Pancreas (tissue), 10 donors: Measurements from ENCODE around the gene DLX3. TPM values are rescaled to one million over a fixed set of nuclear protein-coding genes. Genes with fewer than 3 reads are reported as not detected.
"Not testable (repeated sequence)": the region's sequence is repeated elsewhere in the genome, so short reads cannot be mapped to it uniquely, and the experiment has no call there.

ENCODE experiments used
- ATAC-seq, 4 donors: fragments of 200-7000 bp; cut with Tn5 transposase; one replicate each; pipeline versions ENCODE4 v1.8.0 to v1.9.1; 2020; ENCODE audit warnings: mild to moderate bottlenecking in 4 of 4, moderate library complexity in 4 of 4
- DNase-seq, 6 donors: peaks; one replicate each; pipeline ENCODE4 v3.0.0-alpha.2; 2020
- FAIRE-seq: peaks from 2 replicates; lab custom pipeline; 2012; peaks lifted over from hg19 to GRCh38; lab: Jason Lieb, UNC
- H3K27ac ChIP-seq, 4 donors: fragments of 200-600 bp; sonication (generic); 1 replicate in 3 of 4; 2 replicates in 1 of 4; pipeline versions ENCODE4 v1.5.0 to v1.8.0; 2020
- H3K27me3 ChIP-seq, 4 donors: fragments of 200-600 bp; one replicate each; pipeline ENCODE4 v1.8.0; 2021
- H3K36me3 ChIP-seq, 3 donors: fragments of 200-600 bp; sonication (generic) in 1 of 3; one replicate each; pipeline versions ENCODE4 v1.5.0 to v1.8.0; 2020 to 2021
- H3K4me1 ChIP-seq, 3 donors: fragments of 200-600 bp; one replicate each; pipeline ENCODE4 v1.8.0; 2021
- H3K4me3 ChIP-seq, 4 donors: fragments of 200-600 bp; sonication (generic) in 2 of 4; one replicate each; pipeline versions ENCODE4 v1.5.0 to v1.8.0; 2020 to 2021
- H3K9me3 ChIP-seq, 4 donors: fragments of 200-600 bp; one replicate each; pipeline ENCODE4 v1.8.0; 2021
- WGBS, 2 donors: extraction: QIAGEN DNeasy Blood & Tissue Kit; methylation state at CpG; one replicate each; pipeline ENCODE4 v1.1.7; 2013; 5-methylcytosine and 5-hydroxymethylcytosine counted together
- intact Hi-C, 3 donors: fragments of 100-400 bp; cut with DNase I; formaldehyde crosslinking; loops; one replicate each; pipeline versions ENCODE4 v1.11.1 to v1.14.2; 2022
- polyA plus RNA-seq, 2 donors: library from polyadenylated mRNA; stranded (reverse); fragments of 200-250 nt; gene quantifications; one replicate each; pipeline ENCODE4 v1.2.3, GENCODE V29; 2013
- total RNA-seq, 6 donors: library from RNA; stranded (reverse); fragmentation: NEBNext Ultra II Directional in 4 of 6; extraction: Animal tissue kit (Norgen Biotek cat#: 25700) in 4 of 6; gene quantifications; one replicate each; pipeline versions ENCODE4 v1.2.1 to v1.2.4, GENCODE V29; 2021 to 2023
- TF ChIP-seq, protein P1 (sequence below), 4 donors: fragments of 200-600 bp; sonication (generic) in 3 of 4; IDR thresholded peaks; one replicate each; pipeline versions ENCODE4 v1.5.0 to v1.8.0; 2021; ENCODE audit warnings: antibody characterized with exemption in 4 of 4
- donor health status: healthy with polysubstance abuse.
- donor health status: DM: no; HTN: no; CAD: no; lungs with moderate emphysema.
- donor health status: DM: no; HTN: no; CAD: no.
- donor health status: control.
- donor health status: control.
- donor health status: Bipolar disorder and iron deficiency.
- donor health status: DM: yes; HTN: yes; CAD: no.
- donor health status: DM: no; HTN: no; CAD: no.
- donor health status: DM: no; HTN: no; CAD: no.
- donor health status: DM: yes; HTN: yes; CAD: no.

DLX3 gene
- total RNA-seq (under 1 TPM; 0.09 to 0.53 (median 0.24) TPM), polyA plus RNA-seq (under 1 TPM; 0.33 to 0.42 TPM)

DNA sequence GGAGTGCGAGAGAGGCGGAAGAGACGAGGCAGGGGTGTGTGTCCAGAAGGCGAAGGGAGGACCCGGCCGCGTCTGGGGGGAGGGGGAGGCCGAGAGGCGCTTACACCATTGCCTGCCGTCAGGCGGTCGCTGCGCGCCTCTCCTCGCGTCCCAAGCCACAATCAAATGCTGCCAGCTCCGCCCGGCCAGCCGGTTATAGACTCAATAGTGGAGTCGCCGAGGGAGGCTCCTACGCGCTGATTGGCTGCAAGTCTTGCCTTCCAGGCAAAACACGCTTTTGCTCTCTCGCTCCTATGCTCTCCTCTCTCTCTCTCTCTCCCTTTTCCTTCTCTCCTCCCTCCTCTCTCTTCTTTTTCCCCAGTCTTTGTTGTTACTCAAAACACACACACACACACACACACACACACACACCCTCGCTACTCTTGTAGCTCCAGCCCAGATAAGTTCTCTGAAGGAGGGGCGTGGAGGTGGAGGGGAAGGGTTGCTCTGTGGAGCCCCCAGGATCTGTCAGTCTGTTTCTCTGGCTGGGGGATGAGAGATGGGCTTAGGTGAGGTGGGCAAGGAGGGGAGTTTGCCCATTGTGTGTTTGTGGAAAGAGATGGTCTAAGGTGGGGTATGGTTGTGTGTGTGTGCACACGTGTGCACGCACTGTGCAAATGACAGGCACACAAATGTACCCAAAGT, at the start of gene DLX3:
Gene DLX3, minus strand, starts transcription at position 170 of the 684 bp plus-strand sequence. CDS start 226 bp downstream, outside the sequence.
- Histone ChIP-seq H3K4me1 (peaks cover 0 to 10% (median 4%) of the 10 kb centered on the region in 3 donors), H3K9me3 (no peaks in the 10 kb centered on the region), H3K4me3 (peak within 1 kb of the TSS in 2 of 4 donors; percentile 44 to 58), H3K36me3 (no peaks in the 10 kb centered on the region), H3K27me3 (peaks cover 0 to 8% (median 1%) of the 10 kb centered on the region in 4 donors), H3K27ac (no peak within 1 kb of the TSS)
- FAIRE-seq (no peak), ATAC-seq (peak; percentile 52 to 70 (median 62)), DNase-seq (peak; percentile 62 to 87 (median 72))
- WGBS, 2 donors: 4% methylated on average over 29 of the region's 29 CpGs
- TF ChIP-seq, protein P1, sequence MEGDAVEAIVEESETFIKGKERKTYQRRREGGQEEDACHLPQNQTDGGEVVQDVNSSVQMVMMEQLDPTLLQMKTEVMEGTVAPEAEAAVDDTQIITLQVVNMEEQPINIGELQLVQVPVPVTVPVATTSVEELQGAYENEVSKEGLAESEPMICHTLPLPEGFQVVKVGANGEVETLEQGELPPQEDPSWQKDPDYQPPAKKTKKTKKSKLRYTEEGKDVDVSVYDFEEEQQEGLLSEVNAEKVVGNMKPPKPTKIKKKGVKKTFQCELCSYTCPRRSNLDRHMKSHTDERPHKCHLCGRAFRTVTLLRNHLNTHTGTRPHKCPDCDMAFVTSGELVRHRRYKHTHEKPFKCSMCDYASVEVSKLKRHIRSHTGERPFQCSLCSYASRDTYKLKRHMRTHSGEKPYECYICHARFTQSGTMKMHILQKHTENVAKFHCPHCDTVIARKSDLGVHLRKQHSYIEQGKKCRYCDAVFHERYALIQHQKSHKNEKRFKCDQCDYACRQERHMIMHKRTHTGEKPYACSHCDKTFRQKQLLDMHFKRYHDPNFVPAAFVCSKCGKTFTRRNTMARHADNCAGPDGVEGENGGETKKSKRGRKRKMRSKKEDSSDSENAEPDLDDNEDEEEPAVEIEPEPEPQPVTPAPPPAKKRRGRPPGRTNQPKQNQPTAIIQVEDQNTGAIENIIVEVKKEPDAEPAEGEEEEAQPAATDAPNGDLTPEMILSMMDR (IDR thresholded peaks at IDR 0.05): no peak
- intact Hi-C loops: loop anchor here in 2 of 3 donors (5.0 kb wide), 5 partner anchors 43 to 133 kb away; no protein-coding TSS in a partner anchor

DNA sequence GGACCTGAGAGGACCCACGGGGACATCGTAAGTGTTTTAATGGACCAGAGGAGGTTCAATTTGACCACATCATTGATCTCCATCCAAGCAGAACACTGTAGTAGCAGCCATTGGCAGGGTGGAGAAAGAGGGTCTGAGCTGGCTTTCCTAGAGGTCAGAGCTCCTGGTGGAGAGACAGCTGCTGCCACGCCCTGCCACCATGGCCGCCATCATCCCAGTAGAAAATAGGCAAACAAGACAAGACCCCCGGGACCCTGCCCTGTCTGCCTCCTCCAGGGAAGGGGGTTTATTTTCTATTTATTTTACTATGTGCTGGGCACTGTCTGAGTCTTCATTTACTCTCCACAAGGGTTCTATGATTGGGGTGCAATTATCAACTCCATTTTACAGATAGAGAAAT, 49.5 kb upstream of the DLX3 start:
- ATAC-seq: no peak
- Histone ChIP-seq H3K27ac (peak overlapping the region in 2 of 4 donors; percentile 59 to 70), H3K4me1 (peaks cover 0 to 22% (median 10%) of the 10 kb centered on the region in 3 donors), H3K9me3 (no peaks in the 10 kb centered on the region), H3K36me3 (no peaks in the 10 kb centered on the region), H3K4me3 (no peak overlapping the region), H3K27me3 (no peaks in the 10 kb centered on the region)
- intact Hi-C loops: no loop called here
- WGBS, 2 donors: 92 to 98% methylated on average over 5 of the region's 5 CpGs
- TF ChIP-seq, protein P1 (IDR thresholded peaks at IDR 0.05): no peak
- no peak for DNase-seq
- FAIRE-seq: no peak

DNA sequence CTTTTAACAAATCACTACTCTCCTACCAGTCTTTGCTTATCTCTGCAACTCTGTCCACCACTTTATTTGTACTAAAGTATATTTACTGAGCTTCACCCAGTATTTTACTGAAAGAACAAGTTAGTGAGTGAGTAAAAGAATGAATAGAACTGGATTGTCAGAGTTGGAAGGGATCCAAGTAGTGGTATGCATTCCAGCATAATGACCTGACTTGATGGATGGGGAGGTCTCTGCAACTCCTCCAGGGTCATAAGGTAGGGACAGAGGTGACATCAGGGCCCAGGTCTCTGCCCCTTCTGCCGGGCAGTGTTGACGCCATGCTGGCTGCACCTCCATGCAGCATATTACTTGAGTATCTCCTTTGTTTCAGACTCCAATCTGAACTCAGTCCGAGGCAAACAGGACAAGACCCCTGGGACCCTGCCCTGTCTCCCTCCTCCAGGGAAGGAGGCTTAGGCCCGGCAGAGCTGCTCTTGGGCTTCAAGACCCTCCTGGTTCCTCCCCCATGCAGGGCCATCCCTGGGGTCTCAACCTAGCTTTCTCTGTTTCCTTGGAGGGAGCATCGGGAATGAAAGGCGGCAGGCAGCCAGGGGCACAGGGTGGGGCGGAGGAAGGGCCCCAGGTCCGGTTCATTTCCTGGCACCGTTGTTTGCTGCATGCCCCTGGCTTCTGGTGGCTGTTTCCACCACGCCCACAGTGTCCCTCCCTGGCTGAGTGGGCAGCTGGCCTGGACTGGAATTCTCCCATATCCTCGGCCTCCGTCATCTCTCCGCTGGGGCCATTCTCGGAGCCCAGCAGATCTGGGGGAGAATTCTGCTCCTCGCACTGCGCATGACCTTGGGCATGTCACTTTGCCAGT, 48.5 kb upstream of the DLX3 start:
- H3K27ac ChIP-seq: peak overlapping the region in 3 of 4 donors; percentile 38 to 70 (median 59)
- no peaks in the 10 kb centered on the region for H3K27me3 ChIP-seq
- H3K36me3 ChIP-seq: no peaks in the 10 kb centered on the region
- 23 to 24% methylated on average over 16 of the region's 16 CpGs for WGBS, 2 donors
- FAIRE-seq (no peak), DNase-seq (peak in 5 of 6 donors; percentile 80 to 87 (median 81)), ATAC-seq (peak; percentile 84 to 93 (median 92))
- no peak overlapping the region for H3K4me3 ChIP-seq
- TF ChIP-seq, protein P1 (IDR thresholded peaks at IDR 0.05): no peak
- intact Hi-C loops: no loop called here
- peaks cover 0 to 22% (median 10%) of the 10 kb centered on the region in 3 donors for H3K4me1 ChIP-seq
- no peaks in the 10 kb centered on the region for H3K9me3 ChIP-seq

DNA sequence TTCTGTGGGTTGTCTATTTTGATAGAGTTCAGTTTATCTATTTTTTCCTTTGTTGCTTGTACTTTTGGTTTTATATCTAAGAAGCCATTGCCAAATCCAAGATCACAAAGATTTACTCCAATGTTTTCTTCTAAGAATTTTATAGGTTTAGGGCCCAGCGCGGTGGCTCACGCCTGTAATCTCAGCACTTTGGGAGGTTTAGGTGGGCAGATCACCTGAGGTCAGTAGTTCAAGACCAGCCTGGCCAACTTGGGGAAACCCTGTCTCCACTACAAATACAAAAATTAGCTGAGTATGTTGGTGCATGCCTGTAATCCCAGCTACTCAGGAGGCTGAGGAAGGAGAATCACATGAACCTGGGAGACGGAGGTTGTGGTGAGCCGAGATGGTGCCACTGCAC, 47.2 kb upstream of the DLX3 start:
- no peak for ATAC-seq
- TF ChIP-seq, protein P1 (IDR thresholded peaks at IDR 0.05): no peak
- H3K4me3 ChIP-seq: no peak overlapping the region
- no peak for FAIRE-seq
- intact Hi-C loops: no loop called here
- 98% methylated on average over 5 of the region's 5 CpGs for WGBS, 2 donors
- H3K36me3 ChIP-seq: no peaks in the 10 kb centered on the region
- no peak for DNase-seq
- peaks cover 2 to 24% (median 10%) of the 10 kb centered on the region in 3 donors for H3K4me1 ChIP-seq
- no peaks in the 10 kb centered on the region for H3K27me3 ChIP-seq
- no peaks in the 10 kb centered on the region for H3K9me3 ChIP-seq
- H3K27ac ChIP-seq: no peak overlapping the region

DNA sequence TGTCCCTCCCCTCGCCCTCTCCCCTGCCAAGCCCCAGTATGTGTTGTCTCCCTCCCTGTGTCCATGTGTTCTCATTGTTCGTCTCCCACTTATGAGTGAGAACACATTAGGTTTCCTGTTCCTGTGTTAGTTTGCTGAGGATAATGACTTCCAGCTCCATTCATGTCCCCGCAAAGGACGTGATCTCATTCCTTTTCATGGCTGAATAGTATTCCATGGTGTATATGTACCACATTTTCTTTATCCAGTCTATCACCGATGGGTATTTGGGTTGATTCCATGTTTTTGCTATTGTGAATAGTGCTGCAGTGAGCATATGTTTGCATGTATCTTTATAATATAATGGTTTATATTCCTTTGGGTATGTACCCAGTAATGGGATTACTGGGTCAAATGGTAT, 45.5 kb upstream of the DLX3 start:
- H3K9me3 ChIP-seq, H3K36me3 ChIP-seq, H3K4me3 ChIP-seq, H3K27ac ChIP-seq, ATAC-seq, H3K27me3 ChIP-seq, intact Hi-C loops, FAIRE-seq, DNase-seq: not testable (repeated sequence)
- H3K4me1 ChIP-seq: peaks cover 8 to 27% (median 10%) of the 10 kb centered on the region in 3 donors
- 83 to 92% methylated on average over 5 of the region's 5 CpGs for WGBS, 2 donors
